CD4-positive, alpha-beta T cell (primary cell): Measurements from ENCODE around the gene CADM1. TPM values are rescaled to one million over a fixed set of nuclear protein-coding genes. Genes with fewer than 3 reads are reported as not detected.

Source experiments
- ATAC-seq: fragments of 200-7000 bp; cut with Tn5 transposase; one replicate; pipeline ENCODE4 v1.10.0; 2022; ENCODE audit warnings: mild to moderate bottlenecking; ENCODE audit not compliant: poor library complexity
- CTCF ChIA-PET: fragments of 350-600 bp; sonication (Branson Sonifier 250); formaldehyde crosslinking; loops from one replicate; lab custom pipeline; 2021; ENCODE audit warnings: antibody characterized with exemption, inconsistent platforms; lab: Charles Lee
- POLR2A ChIA-PET: fragments of 350-600 bp; sonication (Branson Sonifier 250); formaldehyde crosslinking; loops from one replicate; lab custom pipeline; 2021; ENCODE audit warnings: antibody characterized with exemption, inconsistent platforms; lab: Charles Lee
- DNase-seq, 14 experiments: peaks; one replicate each; pipeline ENCODE4 v3.0.0-alpha.2; 2013 to 2020; ENCODE audit warnings: mixed read lengths in 2 of 14
- H3K27ac ChIP-seq, 2 donors: one replicate each; pipeline versions ENCODE4 v1.5.1 to v1.7.0; 2013; ENCODE audit warnings: low read length in 2 of 2, low read depth in 1 of 2, mild to moderate bottlenecking in 1 of 2
- H3K27me3 ChIP-seq, 2 experiments: 1 replicate in 1 of 2; 2 replicates in 1 of 2; pipeline versions ENCODE4 v1.6.1 to v1.7.0; 2013; ENCODE audit warnings: low read length in 2 of 2, control low read depth in 1 of 2, mild to moderate bottlenecking in 1 of 2, moderate library complexity in 1 of 2; ENCODE audit not compliant: insufficient read depth in 2 of 2, control insufficient read depth in 1 of 2
- H3K36me3 ChIP-seq: one replicate; pipeline ENCODE4 v1.6.1; 2013; ENCODE audit warnings: low read length, control low read depth; ENCODE audit not compliant: insufficient read depth
- H3K4me1 ChIP-seq: one replicate; pipeline ENCODE4 v1.6.1; 2013; ENCODE audit warnings: low read length, control low read depth; ENCODE audit not compliant: insufficient read depth
- H3K4me3 ChIP-seq: one replicate; pipeline ENCODE4 v1.5.1; 2013; ENCODE audit warnings: mild to moderate bottlenecking, low read length, moderate library complexity
- H3K9me3 ChIP-seq, 2 experiments: 1 replicate in 1 of 2; 2 replicates in 1 of 2; pipeline versions ENCODE4 v1.6.1 to v1.7.0; 2013; ENCODE audit warnings: low read length in 2 of 2, mild to moderate bottlenecking in 2 of 2, control low read depth in 1 of 2, moderate library complexity in 1 of 2; ENCODE audit not compliant: control insufficient read depth in 1 of 2, insufficient read depth in 1 of 2
- H3K27ac Mint-ChIP-seq: one replicate; pipeline ENCODE4 v1.8.0; 2020; ENCODE audit warnings: mixed read lengths
- H3K27me3 Mint-ChIP-seq: one replicate; pipeline ENCODE4 v1.8.0; 2021; ENCODE audit warnings: mixed read lengths
- H3K36me3 Mint-ChIP-seq: one replicate; pipeline ENCODE4 v1.8.0; 2021; ENCODE audit warnings: low read depth, mixed read lengths
- H3K4me1 Mint-ChIP-seq: one replicate; pipeline ENCODE4 v1.8.0; 2021; ENCODE audit warnings: low read depth, mixed read lengths
- H3K4me3 Mint-ChIP-seq: one replicate; pipeline ENCODE4 v1.8.0; 2020; ENCODE audit warnings: mild to moderate bottlenecking, mixed read lengths
- H3K9me3 Mint-ChIP-seq: one replicate; pipeline ENCODE4 v1.8.0; 2020; ENCODE audit warnings: mixed read lengths
- CTCF ChIP-seq: fragments of 200-600 bp; IDR thresholded peaks from one replicate; pipeline ENCODE4 v1.8.0; 2022; ENCODE audit warnings: antibody characterized with exemption, mild to moderate bottlenecking
- intact Hi-C, 2 experiments: fragments of 100-400 bp; cut with DNase I in 1 of 2; cut with micrococcal nuclease in 1 of 2; formaldehyde crosslinking; loops; one replicate each; pipeline versions ENCODE4 v1.15.1 to v1.9.0; 2023 to 2025; cut with DNase I, micrococcal nuclease
- total RNA-seq, 174 experiments: library from RNA in 2 of 174; stranded (reverse) in 2 of 174; gene quantifications; one replicate each; pipeline ENCODE4 v1.2.3 and lab custom pipeline; 2021 to 2026

CADM1 gene
- total RNA-seq, 2 experiments from 2014 or later, result 1.1 to 1.4 TPM

- Histone ChIP-seq H3K36me3 (no peaks in the 10 kb centered on the region), H3K27me3 (peaks cover 0 to 3% of the 10 kb centered on the region in 2 experiments), H3K4me1 (no peaks in the 10 kb centered on the region), H3K4me3 (no peak overlapping the region), H3K27ac (no peak overlapping the region), H3K9me3 (no peaks in the 10 kb centered on the region)
- no peak for DNase-seq
- Mint-ChIP-seq H3K4me1 (no peaks in the 10 kb centered on the region), H3K27ac (no peak overlapping the region), H3K4me3 (no peak overlapping the region), H3K36me3 (no peaks in the 10 kb centered on the region), H3K27me3 (peaks cover 10% of the 10 kb centered on the region), H3K9me3 (no peaks in the 10 kb centered on the region)
- POLR2A ChIA-PET, result no interaction called here
- ATAC-seq, result no peak
- CTCF ChIA-PET, result no interaction called here
- no peak for TF ChIP-seq CTCF
- intact Hi-C loops, result no loop called here
Measured at GRCh38 chr11:115303929-115304531, 200.2 kb downstream of the CADM1 start.

- no peak overlapping the region for H3K4me3 ChIP-seq
- no peak overlapping the region for H3K4me3 Mint-ChIP-seq
- peaks cover 19% of the 10 kb centered on the region for H3K27me3 Mint-ChIP-seq
- H3K36me3 Mint-ChIP-seq, result no peaks in the 10 kb centered on the region
- H3K27ac ChIP-seq, result no peak overlapping the region
- H3K9me3 ChIP-seq, result no peaks in the 10 kb centered on the region
- ATAC-seq (no peak), DNase-seq (no peak)
- H3K27ac Mint-ChIP-seq, result no peak overlapping the region
- H3K27me3 ChIP-seq, result peaks cover 0 to 3% of the 10 kb centered on the region in 2 experiments
- CTCF ChIA-PET, result no interaction called here
- no peaks in the 10 kb centered on the region for H3K4me1 ChIP-seq
- H3K9me3 Mint-ChIP-seq, result no peaks in the 10 kb centered on the region
- POLR2A ChIA-PET, result no interaction called here
- no peak for TF ChIP-seq CTCF
- no peaks in the 10 kb centered on the region for H3K36me3 ChIP-seq
- intact Hi-C loops, result no loop called here
- H3K4me1 Mint-ChIP-seq, result no peaks in the 10 kb centered on the region
Measured at GRCh38 chr11:115302946-115303703, 201.1 kb downstream of the CADM1 start.

- Histone ChIP-seq H3K4me3 (no peak overlapping the region), H3K4me1 (no peaks in the 10 kb centered on the region), H3K9me3 (no peaks in the 10 kb centered on the region), H3K27me3 (peaks cover 0 to 3% of the 10 kb centered on the region in 2 experiments), H3K27ac (no peak overlapping the region), H3K36me3 (no peaks in the 10 kb centered on the region)
- Mint-ChIP-seq H3K4me1 (no peaks in the 10 kb centered on the region), H3K27me3 (peaks cover 29% of the 10 kb centered on the region), H3K36me3 (no peaks in the 10 kb centered on the region), H3K27ac (no peak overlapping the region), H3K4me3 (no peak overlapping the region), H3K9me3 (no peaks in the 10 kb centered on the region)
- ChIA-PET CTCF (no interaction called here), POLR2A (no interaction called here)
- no peak for TF ChIP-seq CTCF
- intact Hi-C loops, result no loop called here
- ATAC-seq (no peak), DNase-seq (no peak)
Measured at GRCh38 chr11:115300660-115301428, 203.4 kb downstream of the CADM1 start.
